ENCODE data around the gene CD81. TPM values are rescaled to one million over a fixed set of nuclear protein-coding genes. Genes with fewer than 3 reads are reported as not detected.

CD81 gene, protein sequence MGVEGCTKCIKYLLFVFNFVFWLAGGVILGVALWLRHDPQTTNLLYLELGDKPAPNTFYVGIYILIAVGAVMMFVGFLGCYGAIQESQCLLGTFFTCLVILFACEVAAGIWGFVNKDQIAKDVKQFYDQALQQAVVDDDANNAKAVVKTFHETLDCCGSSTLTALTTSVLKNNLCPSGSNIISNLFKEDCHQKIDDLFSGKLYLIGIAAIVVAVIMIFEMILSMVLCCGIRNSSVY
- total RNA-seq: 100 to 1,000 TPM; 213 to 260 TPM

DNA sequence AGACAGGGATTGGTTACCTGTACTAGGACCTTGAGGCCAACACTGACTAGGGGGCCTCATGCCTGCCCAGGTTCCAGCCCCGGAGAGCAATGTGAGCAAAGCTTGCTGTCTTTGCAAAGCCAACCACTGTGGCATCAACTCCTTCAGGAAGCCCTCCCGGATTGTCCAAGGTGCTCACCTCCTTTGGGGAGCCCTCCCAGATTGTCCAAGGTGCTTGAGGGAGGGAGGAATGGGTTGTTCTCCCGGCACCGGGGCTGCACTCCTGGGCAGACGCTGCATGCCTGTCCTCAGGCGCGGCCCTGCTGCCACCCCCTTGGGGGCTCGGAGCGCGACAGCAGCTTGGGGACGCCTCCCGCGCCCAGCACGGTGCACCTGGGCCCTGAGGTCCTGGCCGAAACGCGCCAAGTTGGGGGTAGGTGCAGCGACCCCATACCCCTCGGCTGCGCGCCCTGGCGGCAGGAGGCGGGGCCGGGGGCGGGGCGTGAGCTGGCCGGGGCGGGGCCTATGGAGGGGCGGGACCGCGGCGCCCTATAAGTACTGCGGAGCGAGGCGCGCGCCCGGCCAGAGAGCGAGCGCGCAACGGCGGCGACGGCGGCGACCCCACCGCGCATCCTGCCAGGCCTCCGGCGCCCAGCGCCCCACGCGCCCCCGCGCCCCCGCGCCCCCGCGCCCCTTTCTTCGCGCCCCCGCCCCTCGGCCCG, at the start of gene CD81:
Gene CD81, plus strand, starts transcription at position 560 of the 701 bp plus-strand sequence. CDS start 240 bp downstream, outside the sequence.

DNA sequence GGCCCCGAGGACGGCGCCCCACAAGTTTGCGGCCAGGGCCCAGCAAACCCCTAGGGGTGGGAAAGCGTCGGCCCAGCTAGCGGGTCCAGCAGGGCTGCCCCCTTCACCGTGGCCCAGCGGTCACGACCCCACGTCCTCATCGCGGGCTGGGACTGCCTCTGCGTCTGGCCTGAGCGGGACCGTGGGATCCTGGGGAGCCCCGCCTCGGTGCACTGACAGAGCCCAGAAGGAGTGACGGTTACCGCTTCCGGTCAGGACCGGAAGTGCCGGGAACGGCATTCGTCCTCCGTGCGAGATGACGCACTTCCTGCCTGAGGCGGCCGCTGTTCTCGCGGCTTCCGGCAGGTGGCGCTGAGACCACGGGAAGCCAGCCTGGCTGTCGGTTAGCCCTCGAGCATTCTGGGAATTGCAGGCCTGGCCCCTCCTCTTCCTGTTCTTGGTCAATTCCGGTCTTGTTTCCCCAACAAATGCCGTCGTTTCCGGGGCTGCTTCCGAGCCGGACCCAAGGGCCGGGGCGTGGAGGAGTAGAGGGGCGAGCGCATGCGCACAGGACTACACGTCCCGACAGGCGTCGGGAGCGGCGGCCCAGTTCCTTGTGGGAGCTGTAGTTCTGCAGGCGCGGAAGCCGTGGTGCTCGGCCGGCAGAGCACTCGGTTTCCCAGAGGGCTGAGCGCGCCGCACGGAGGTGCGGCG, 23.1 kb downstream of the CD81 start, which contains the start of gene TSSC4:
Gene TSSC4, plus strand, starts transcription at position 682 of the 693 bp plus-strand sequence. CDS start 1,884 bp downstream, outside the sequence.

DNA sequence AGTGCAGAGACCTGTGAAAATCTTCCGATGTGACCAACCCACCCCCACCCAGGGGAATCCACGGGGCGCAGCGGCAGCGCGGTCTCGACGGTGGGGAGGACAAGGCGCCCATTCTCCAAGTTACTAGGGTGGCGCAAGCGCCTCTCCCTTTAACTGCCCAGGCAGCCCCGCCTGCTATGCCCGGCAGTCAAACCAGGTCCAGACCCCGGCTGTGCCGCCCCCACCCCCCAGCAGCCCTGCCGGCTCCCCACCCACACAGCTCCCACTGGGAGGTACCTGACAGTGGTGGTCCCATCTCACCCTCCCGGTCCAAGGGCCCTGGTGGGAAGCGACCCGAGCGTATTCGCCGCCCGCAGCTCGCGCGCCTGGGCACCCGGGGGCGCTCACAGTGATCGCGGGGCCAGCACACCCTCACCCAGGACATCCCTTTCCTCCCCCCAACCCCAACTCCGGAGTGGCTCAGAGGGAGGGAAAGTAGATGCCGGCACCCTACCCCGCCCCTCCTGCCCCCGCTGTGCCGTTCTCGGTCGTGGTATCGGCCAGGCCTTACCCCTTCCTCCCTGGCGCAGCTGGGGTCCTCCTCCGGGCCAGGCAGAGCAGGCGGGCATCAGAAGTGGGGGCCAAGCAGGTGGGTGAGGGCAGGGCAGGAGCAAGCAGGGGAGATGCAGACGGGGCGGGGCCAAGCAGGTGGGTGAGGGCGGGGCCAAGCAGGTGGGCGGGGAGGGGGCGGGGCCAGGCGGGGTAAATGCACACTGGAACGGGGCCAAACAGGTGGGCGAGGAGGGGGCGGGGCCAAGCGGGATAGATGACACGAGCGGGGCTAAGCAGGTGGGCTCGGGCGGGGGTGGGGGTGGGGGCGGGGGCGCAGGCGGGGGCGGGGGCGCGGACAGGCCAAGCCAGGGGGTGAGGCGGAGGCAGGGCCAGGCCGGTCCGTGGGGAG, 67.0 kb downstream of the CD81 start, which contains the start of gene TRPM5:
Gene TRPM5, minus strand, starts transcription at position 634 of the 940 bp plus-strand sequence. CDS start 21,478 bp downstream, outside the sequence.

DNA sequence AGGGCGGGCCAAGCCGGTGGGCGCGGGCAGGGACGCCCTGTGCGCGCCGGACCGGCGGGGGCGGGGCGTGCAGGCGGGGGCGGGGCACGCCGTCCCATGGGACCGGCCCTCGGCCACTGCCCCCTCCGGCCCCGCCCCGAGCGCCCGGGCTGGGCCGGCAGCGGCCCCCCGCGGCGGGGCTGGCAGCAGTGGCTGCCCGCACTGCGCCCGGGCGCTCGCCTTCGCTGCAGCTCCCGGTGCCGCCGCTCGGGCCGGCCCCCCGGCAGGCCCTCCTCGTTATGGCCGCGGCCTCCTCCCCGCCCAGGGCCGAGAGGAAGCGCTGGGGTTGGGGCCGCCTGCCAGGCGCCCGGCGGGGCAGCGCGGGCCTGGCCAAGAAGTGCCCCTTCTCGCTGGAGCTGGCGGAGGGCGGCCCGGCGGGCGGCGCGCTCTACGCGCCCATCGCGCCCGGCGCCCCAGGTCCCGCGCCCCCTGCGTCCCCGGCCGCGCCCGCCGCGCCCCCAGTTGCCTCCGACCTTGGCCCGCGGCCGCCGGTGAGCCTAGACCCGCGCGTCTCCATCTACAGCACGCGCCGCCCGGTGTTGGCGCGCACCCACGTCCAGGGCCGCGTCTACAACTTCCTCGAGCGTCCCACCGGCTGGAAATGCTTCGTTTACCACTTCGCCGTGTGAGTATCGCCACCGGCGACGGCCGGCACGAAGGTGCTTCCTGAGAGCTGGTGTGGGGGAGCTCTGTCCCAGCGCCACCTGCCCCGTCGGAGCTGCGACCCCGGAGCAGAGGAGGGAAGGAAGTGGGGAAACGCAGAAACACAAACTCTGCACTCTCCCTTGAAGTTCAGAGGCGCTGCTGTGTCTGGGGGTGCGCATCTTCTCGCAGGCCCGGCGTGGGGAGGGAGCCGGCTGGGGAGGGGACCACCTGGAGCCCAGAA, 68.0 kb downstream of the CD81 start, which contains the start of gene KCNQ1:
Gene KCNQ1, plus strand, starts transcription at position 188 of the 925 bp plus-strand sequence. Its CDS starts 91 bp downstream, at position 279.

Small RNA genes lying within 50 kb of the gene (small RNA-seq; reads per million reads assigned to genes)
- 0 reads per million in 2 donors for gene RF00019

Other genes with a start within 250 kb of the CD81 start
- gene IGF2, start 237.9 kb upstream of the CD81 start, total RNA-seq: under 1 TPM; under 0.01 to 0.33 TPM
- gene INS, start 216.1 kb upstream of the CD81 start, total RNA-seq: not detected
- gene TH, start 205.5 kb upstream of the CD81 start, total RNA-seq: not detected
- not detected for gene ASCL2, start 106.7 kb upstream of the CD81 start, total RNA-seq
- gene C11orf21, start 75.4 kb upstream of the CD81 start, total RNA-seq: not detected
- under 1 TPM in 1 of 2 donors, not detected in 1; 0.34 TPM for gene TSPAN32, start 75.3 kb upstream of the CD81 start, total RNA-seq
- 10 to 100 TPM; 38.2 to 47.6 TPM for gene TSSC4, start 23.4 kb downstream of the CD81 start, total RNA-seq
- not detected for gene TRPM5, start 67.2 kb downstream of the CD81 start, total RNA-seq
- not detected for gene KCNQ1, start 67.7 kb downstream of the CD81 start, total RNA-seq